Endothelial cell of umbilical vein (primary cell): Measurements from ENCODE around the gene PATE4. TPM values are rescaled to one million over a fixed set of nuclear protein-coding genes. Genes with fewer than 3 reads are reported as not detected.
A peak's percentile ranks its signal among the peaks of the same experiment; 100 is the strongest.

Experiments used
- BruUV-seq: library from RNA; stranded (reverse); fragments of 400-500 nt; replicated peaks from 2 replicates; lab custom pipeline; 2021; lab: Mats Ljungman, UMichigan
- CTCF ChIA-PET: fragments of 300-600, 350-600 bp; sonication (Branson Sonifier 250); formaldehyde crosslinking; loops from one replicate; lab custom pipeline; 2021; ENCODE audit warnings: antibody characterized with exemption, inconsistent platforms; lab: Charles Lee
- POLR2A ChIA-PET: fragments of 300-600, 350-600 bp; sonication (Branson Sonifier 250); formaldehyde crosslinking; loops from one replicate; lab custom pipeline; 2021; ENCODE audit warnings: antibody characterized with exemption, inconsistent platforms; lab: Charles Lee
- DNase-seq: peaks from one replicate; pipeline ENCODE4 v3.0.0-alpha.2; 2011; ENCODE audit warnings: low read depth, low spot score
- FAIRE-seq: peaks from 2 replicates; lab custom pipeline; 2011; peaks lifted over from hg19 to GRCh38; lab: Jason Lieb, UNC
- H2AFZ ChIP-seq: 2 replicates; pipeline ENCODE4 v1.6.0; 2012; ENCODE audit warnings: low read depth, low read length, control low read depth, inconsistent platforms
- H3K27ac ChIP-seq: 2 replicates; pipeline ENCODE4 v1.5.1; 2011; ENCODE audit warnings: low read depth, mild to moderate bottlenecking, control low read depth, low read length, moderate library complexity; ENCODE audit not compliant: insufficient read depth
- H3K27me3 ChIP-seq, 2 experiments: 2 replicates each; pipeline versions ENCODE4 v1.6.0 to v1.6.1; 2011; ENCODE audit warnings: low read length in 2 of 2, mixed read lengths in 1 of 2; ENCODE audit not compliant: control insufficient read depth in 2 of 2, insufficient read depth in 2 of 2
- H3K36me3 ChIP-seq, 2 experiments: 2 replicates in 1 of 2; 3 replicates in 1 of 2; pipeline ENCODE4 v1.5.1; 2011; ENCODE audit warnings: low read length in 2 of 2, mild to moderate bottlenecking in 1 of 2, moderate library complexity in 1 of 2; ENCODE audit not compliant: control insufficient read depth in 2 of 2, insufficient read depth in 2 of 2; ENCODE audit errors: extremely low read depth in 1 of 2
- H3K4me1 ChIP-seq: 3 replicates; pipeline ENCODE4 v1.5.1; 2011; ENCODE audit warnings: mild to moderate bottlenecking, low read length; ENCODE audit not compliant: control insufficient read depth, insufficient read depth; ENCODE audit errors: extremely low read depth
- H3K4me2 ChIP-seq: 2 replicates; pipeline ENCODE4 v1.6.1; 2011; ENCODE audit warnings: low read length, control low read depth, mixed read lengths; ENCODE audit not compliant: insufficient read depth
- H3K4me3 ChIP-seq, 3 experiments: fragments of 200-600 bp in 1 of 3; sonication (generic), shearing (Covaris generic) in 1 of 3; replicated peaks in 1 of 3; 2 replicates each; pipeline ENCODE4 v1.5.1; 2011 to 2016; ENCODE audit warnings: control low read depth in 3 of 3, low read length in 3 of 3, mild to moderate bottlenecking in 2 of 3, inconsistent platforms in 1 of 3, low read depth in 1 of 3, moderate library complexity in 1 of 3; ENCODE audit not compliant: insufficient read depth in 1 of 3
- H3K79me2 ChIP-seq: 2 replicates; pipeline ENCODE4 v1.6.0; 2012; ENCODE audit warnings: low read length, inconsistent platforms; ENCODE audit not compliant: control insufficient read depth, insufficient read depth
- H3K9ac ChIP-seq: replicated peaks from 2 replicates; pipeline ENCODE3; 2011; ENCODE audit warnings: low read length, control low read depth; ENCODE audit not compliant: insufficient read depth; ENCODE audit errors: extremely low read depth
- H3K9me1 ChIP-seq: replicated peaks from 3 replicates; pipeline ENCODE4 v1.6.0; 2011; ENCODE audit warnings: mild to moderate bottlenecking, low read length; ENCODE audit not compliant: control insufficient read depth, insufficient read depth; ENCODE audit errors: extremely low read depth
- H3K9me3 ChIP-seq: replicated peaks from 2 replicates; pipeline ENCODE4 v1.5.1; 2012; ENCODE audit warnings: low read length, inconsistent platforms; ENCODE audit not compliant: control insufficient read depth, insufficient read depth
- H4K20me1 ChIP-seq: replicated peaks from 2 replicates; pipeline ENCODE3; 2011; ENCODE audit warnings: mild to moderate bottlenecking, low read length; ENCODE audit not compliant: control insufficient read depth, insufficient read depth; ENCODE audit errors: extremely low read depth
- CTCF ChIP-seq, 2 donors: IDR thresholded peaks; 1 replicate in 1 of 2; 2 replicates in 1 of 2; pipeline ENCODE4 v1.5.1; 2011; ENCODE audit warnings: low read length in 2 of 2, mild to moderate bottlenecking in 2 of 2, moderate library complexity in 2 of 2, control low read depth in 1 of 2, inconsistent platforms in 1 of 2, low read depth in 1 of 2; ENCODE audit not compliant: insufficient read depth in 1 of 2; ENCODE audit errors: extremely low read depth in 1 of 2
- EZH2 ChIP-seq: IDR thresholded peaks from 2 replicates; pipeline ENCODE4 v1.6.1; 2012; ENCODE audit warnings: borderline replicate concordance, low read depth, mild to moderate bottlenecking, moderate library complexity, low read length, inconsistent platforms; ENCODE audit not compliant: severe bottlenecking
- FOS ChIP-seq: IDR thresholded peaks from 2 replicates; pipeline ENCODE4 v1.6.1; 2011; ENCODE audit warnings: mild to moderate bottlenecking, low read length, moderate library complexity, borderline replicate concordance; ENCODE audit not compliant: insufficient read depth
- GATA2 ChIP-seq: IDR thresholded peaks from 2 replicates; pipeline ENCODE4 v1.7.0; 2011; ENCODE audit warnings: low read depth, mild to moderate bottlenecking, moderate library complexity, mixed read lengths, low read length; ENCODE audit not compliant: insufficient read length, insufficient read depth
- JUN ChIP-seq: IDR thresholded peaks from 2 replicates; pipeline ENCODE4 v1.6.1; 2011; ENCODE audit warnings: borderline replicate concordance, low read depth; ENCODE audit not compliant: insufficient read length, insufficient read depth
- MAX ChIP-seq: IDR thresholded peaks from 2 replicates; pipeline ENCODE4 v1.6.1; 2011; ENCODE audit not compliant: insufficient read depth, insufficient read length
- MYC ChIP-seq: IDR thresholded peaks from one replicate; pipeline ENCODE4 v1.6.1; 2011; ENCODE audit warnings: mild to moderate bottlenecking, low read depth, low read length
- POLR2A ChIP-seq: IDR thresholded peaks from 2 replicates; pipeline ENCODE4 v1.6.1; 2012; ENCODE audit warnings: low read depth, mild to moderate bottlenecking, control low read depth, low read length
- POLR2AphosphoS5 ChIP-seq: IDR thresholded peaks from 2 replicates; pipeline ENCODE4 v1.6.1; 2012; ENCODE audit warnings: low read depth, mild to moderate bottlenecking, control low read depth, low read length, moderate library complexity; ENCODE audit not compliant: insufficient read depth
- dilution Hi-C: fragments of 300-500 bp; cut with MboI; formaldehyde crosslinking; loops from one replicate; pipeline ENCODE4 v1.15.0; 2019; ENCODE audit warnings: low sequenced_read_pairs; ENCODE audit not compliant: extremely low pct_ligation_motif_present
- intact Hi-C: fragments of 100-400 bp; cut with micrococcal nuclease; formaldehyde crosslinking; loops from one replicate; pipeline ENCODE4 v1.10.0; 2022
- polyA plus RNA-seq, 4 experiments: library from polyadenylated mRNA; depleted of rRNA in 3 of 4; stranded (reverse) in 3 of 4; unstranded in 1 of 4; fragments of >200 nt; gene quantifications; 2 replicates each; pipeline versions ENCODE4 v1.2.1 to v1.2.3, GENCODE V29; 2011 to 2012; ENCODE audit warnings: missing spikeins in 1 of 4
- total RNA-seq: library from RNA; stranded (reverse); gene quantifications from 2 replicates; pipeline ENCODE4 v1.2.3, GENCODE V29; 2021

Gene PATE4
- total and polyA plus RNA-seq, 2 donors (not counting 3 experiments of a cell fraction or from before 2014, with no cell fraction given), result not detected

GRCh38 chr11:125887373-125888324 is 54.5 kb downstream of the PATE4 start, which contains the start of gene HYLS1:
Gene HYLS1, plus strand, starts transcription at chr11:125887668. Its CDS starts 11,701 bp downstream, at chr11:125899369.
- H2AFZ ChIP-seq, result peak within 1 kb of the TSS; percentile 68
- H3K79me2 ChIP-seq, result peaks cover 38% of the 10 kb centered on the region
- FAIRE-seq, result peak; percentile 84
- peaks cover 0 to 2% of the 10 kb centered on the region in 2 experiments for H3K36me3 ChIP-seq
- peak within 1 kb of the TSS; percentile 36 to 84 (median 73) for H3K4me3 ChIP-seq
- H3K9ac ChIP-seq, result peak within 1 kb of the TSS; percentile 84
- TSS peak; percentile 29 for BruUV-seq
- H3K27ac ChIP-seq, result peak within 1 kb of the TSS; percentile 76
- no peaks in the 10 kb centered on the region for H3K27me3 ChIP-seq
- TF ChIP-seq MYC, result no peak
- TF ChIP-seq FOS, result no peak
- TF ChIP-seq POLR2A, result peak; percentile 91
- peak; percentile 45 for TF ChIP-seq POLR2AphosphoS5
- TF ChIP-seq EZH2, result no peak
- peak in 1 of 2 donors; percentile 22 for TF ChIP-seq CTCF (IDR thresholded peaks at IDR 0.05; ENCODE audit: extremely low read depth in 1 of 2, insufficient read depth in 1 of 2, low read depth in 1 of 2, low read length in 2 of 2)
- peak; percentile 82 for TF ChIP-seq MAX
- TF ChIP-seq JUN, result no peak
- no peak for TF ChIP-seq GATA2
- ChIA-PET CTCF (interaction anchor here (0.5 to 2.1 kb wide), 12 partner anchors 9 to 262 kb away, joined by 3 to 18 read pairs (median 4); partner anchors contain the start of genes CHEK1 and PUS3), POLR2A (interaction anchor here (1.2 to 1.5 kb wide), 3 partner anchors 15 to 587 kb away, joined by 3 to 5 read pairs (median 3); partner anchors contain the start of gene PUS3)
- no peaks in the 10 kb centered on the region for H3K9me1 ChIP-seq
- peak; percentile 99 for DNase-seq
- dilution Hi-C loops, result no loop called here
- H3K4me1 ChIP-seq, result peaks cover 30% of the 10 kb centered on the region
- intact Hi-C loops, result loop anchor here (1.0 to 2.0 kb wide), 3 partner anchors 16 to 319 kb away; partner anchors contain the start of genes CHEK1, EI24 and PUS3
- H3K4me2 ChIP-seq, result peak within 1 kb of the TSS; percentile 72
- no peaks in the 10 kb centered on the region for H3K9me3 ChIP-seq
- no peaks in the 10 kb centered on the region for H4K20me1 ChIP-seq

Other genes with a start within 250 kb of the PATE4 start
- gene STT3A, start 240.5 kb upstream of the PATE4 start, total RNA-seq, result 216 and 236 TPM in 2 replicates
- 316 and 362 TPM in 2 replicates for gene STT3A, start 240.5 kb upstream of the PATE4 start, polyA plus RNA-seq
- 55.6 and 66.1 TPM in 2 replicates for gene CHEK1, start 208.2 kb upstream of the PATE4 start, total RNA-seq
- gene CHEK1, start 208.2 kb upstream of the PATE4 start, polyA plus RNA-seq, result 11.8 and 15.0 TPM in 2 replicates
- gene ACRV1, start 152.5 kb upstream of the PATE4 start, total RNA-seq, result not detected in 2 replicates
- gene ACRV1, start 152.5 kb upstream of the PATE4 start, polyA plus RNA-seq, result not detected in 2 replicates
- gene PATE1, start 87.0 kb upstream of the PATE4 start, total RNA-seq, result not detected in 2 replicates
- not detected in 2 replicates for gene PATE1, start 87.0 kb upstream of the PATE4 start, polyA plus RNA-seq
- 0.31 TPM in 1 of 2 replicates, not detected in the other for gene PATE2, start 54.5 kb upstream of the PATE4 start, total RNA-seq
- gene PATE2, start 54.5 kb upstream of the PATE4 start, polyA plus RNA-seq, result not detected in 2 replicates
- not detected in 2 replicates for gene PATE3, start 45.2 kb upstream of the PATE4 start, total RNA-seq
- not detected in 2 replicates for gene PATE3, start 45.2 kb upstream of the PATE4 start, polyA plus RNA-seq
- 9.4 and 12.6 TPM in 2 replicates for gene HYLS1, start 54.4 kb downstream of the PATE4 start, total RNA-seq
- 3.7 and 4.7 TPM in 2 replicates for gene HYLS1, start 54.4 kb downstream of the PATE4 start, polyA plus RNA-seq
- 10.3 and 15.1 TPM in 2 replicates for gene PUS3, start 69.9 kb downstream of the PATE4 start, total RNA-seq
- 4.6 and 5.1 TPM in 2 replicates for gene PUS3, start 69.9 kb downstream of the PATE4 start, polyA plus RNA-seq
- gene DDX25, start 71.2 kb downstream of the PATE4 start, total RNA-seq, result not detected in 2 replicates
- gene DDX25, start 71.2 kb downstream of the PATE4 start, polyA plus RNA-seq, result not detected in 2 replicates
- gene VSIG10L2, start 112.7 kb downstream of the PATE4 start, total RNA-seq, result not detected in 2 replicates
- gene VSIG10L2, start 112.7 kb downstream of the PATE4 start, polyA plus RNA-seq, result not detected in 2 replicates
- 3.5 and 3.8 TPM in 2 replicates for gene CDON, start 229.6 kb downstream of the PATE4 start, total RNA-seq
- gene CDON, start 229.6 kb downstream of the PATE4 start, polyA plus RNA-seq, result 1.5 and 1.6 TPM in 2 replicates